Tibial nerve (tissue), 4 donors: ENCODE results near the gene MYH4. TPM values are rescaled to one million over a fixed set of nuclear protein-coding genes. Genes with fewer than 3 reads are reported as not detected.

ENCODE experiments used
- DNase-seq, 2 donors: peaks; one replicate each; pipeline ENCODE4 v3.0.0-alpha.2; 2019; ENCODE audit warnings: low spot score in 2 of 2
- H3K27ac ChIP-seq, 4 donors: fragments of 200-600 bp; sonication (generic) in 3 of 4; one replicate each; pipeline ENCODE4 v1.5.1; 2017 to 2019; ENCODE audit warnings: mild to moderate bottlenecking in 1 of 4
- H3K27me3 ChIP-seq, 2 donors: fragments of 200-600 bp; sonication (generic) in 1 of 2; one replicate each; pipeline versions ENCODE4 v1.5.1 to v1.6.0; 2017 to 2019
- H3K36me3 ChIP-seq, 3 donors: fragments of 200-600 bp; sonication (generic); one replicate each; pipeline ENCODE4 v1.5.1; 2018 to 2019
- H3K4me1 ChIP-seq, 4 donors: fragments of 200-600 bp; sonication (generic) in 3 of 4; one replicate each; pipeline ENCODE4 v1.5.1; 2017 to 2019
- H3K4me3 ChIP-seq, 4 donors: fragments of 200-600 bp; sonication (generic) in 3 of 4; one replicate each; pipeline ENCODE4 v1.5.1; 2017 to 2019; ENCODE audit warnings: mild to moderate bottlenecking in 1 of 4, moderate library complexity in 1 of 4
- H3K9me3 ChIP-seq, 4 donors: fragments of 200-600 bp; sonication (generic) in 3 of 4; one replicate each; pipeline ENCODE4 v1.5.1; 2017 to 2019
- CTCF ChIP-seq, 5 experiments: fragments of 200-600 bp in 3 of 5; fragments of 450-650 bp in 2 of 5; sonication (generic) in 3 of 5; IDR thresholded peaks; one replicate each; pipeline ENCODE4 v1.5.1; 2016 to 2019; ENCODE audit warnings: antibody characterized with exemption in 5 of 5, mild to moderate bottlenecking in 3 of 5, moderate library complexity in 2 of 5
- EP300 ChIP-seq, 2 donors: sonication (generic); formaldehyde crosslinking; IDR thresholded peaks; one replicate each; pipeline ENCODE4 v1.6.1; 2017; ENCODE audit warnings: antibody characterized with exemption in 2 of 2, mild to moderate bottlenecking in 1 of 2
- POLR2A ChIP-seq, 2 donors: fragments of 450-650 bp; IDR thresholded peaks; one replicate each; pipeline ENCODE4 v1.6.1; 2017; ENCODE audit warnings: antibody characterized with exemption in 2 of 2, mild to moderate bottlenecking in 2 of 2, moderate library complexity in 2 of 2
- WGBS, 2 donors: methylation state at CpG; one replicate each; pipeline ENCODE4 v1.1.5; 2018; 5-methylcytosine and 5-hydroxymethylcytosine counted together
- total RNA-seq, 4 donors: library from RNA; depleted of rRNA; stranded (reverse); fragments of >200 nt; gene quantifications; one replicate each; pipeline ENCODE4 v1.1.0, GENCODE V29; 2016

MYH4 gene
- total RNA-seq, result not detected

- H3K27me3 ChIP-seq, result no peaks in the 10 kb centered on the region
- no peak for TF ChIP-seq EP300 (IDR thresholded peaks at IDR 0.05)
- no peak for TF ChIP-seq POLR2A (IDR thresholded peaks at IDR 0.05)
- TF ChIP-seq CTCF (IDR thresholded peaks at IDR 0.05), result no peak
- no peak for DNase-seq
- no peaks in the 10 kb centered on the region for H3K4me1 ChIP-seq
- no peak within 1 kb of the TSS for H3K27ac ChIP-seq
- no peaks in the 10 kb centered on the region for H3K9me3 ChIP-seq
- H3K36me3 ChIP-seq, result no peaks in the 10 kb centered on the region
- H3K4me3 ChIP-seq, result no peak within 1 kb of the TSS
- 63% methylated on average over 1 of the region's 1 CpG for WGBS, 2 donors
These were observed at the start of gene MYH4 for GRCh38 chr17:10469459-10469858. Gene MYH4 (minus strand): TSS chr17:10469559. CDS start chr17:10466745, 2,814 bp downstream.

GRCh38 chr17:10518271-10519037 lies 49.1 kb upstream of the MYH4 start, which contains the start of gene MYH1:
Gene MYH1 (minus strand): TSS chr17:10518542. CDS start chr17:10516642, 1,900 bp downstream.
- Histone ChIP-seq H3K27me3 (no peaks in the 10 kb centered on the region), H3K9me3 (peaks cover 0 to 5% (median 1%) of the 10 kb centered on the region in 4 donors), H3K4me1 (no peaks in the 10 kb centered on the region), H3K36me3 (no peaks in the 10 kb centered on the region), H3K27ac (no peak within 1 kb of the TSS), H3K4me3 (no peak within 1 kb of the TSS)
- 73% methylated on average over 11 of the region's 11 CpGs for WGBS, 2 donors
- TF ChIP-seq CTCF (IDR thresholded peaks at IDR 0.05) (no peak), POLR2A (IDR thresholded peaks at IDR 0.05) (no peak), EP300 (IDR thresholded peaks at IDR 0.05) (no peak)
- DNase-seq, result no peak

GRCh38 chr17:10516638-10517037 lies 47.3 kb upstream of the MYH4 start:
- TF ChIP-seq EP300 (IDR thresholded peaks at IDR 0.05) (no peak), POLR2A (IDR thresholded peaks at IDR 0.05) (no peak), CTCF (IDR thresholded peaks at IDR 0.05) (no peak)

GRCh38 chr17:10516065-10516464 lies 46.7 kb upstream of the MYH4 start:
- TF ChIP-seq POLR2A (IDR thresholded peaks at IDR 0.05), result no peak
- no peak for TF ChIP-seq CTCF (IDR thresholded peaks at IDR 0.05)
- no peak for TF ChIP-seq EP300 (IDR thresholded peaks at IDR 0.05)
- Histone ChIP-seq H3K36me3 (no peaks in the 10 kb centered on the region), H3K9me3 (no peaks in the 10 kb centered on the region), H3K27ac (no peak overlapping the region), H3K4me3 (no peak overlapping the region), H3K4me1 (no peaks in the 10 kb centered on the region), H3K27me3 (no peaks in the 10 kb centered on the region)
- 83 to 88% methylated on average over 7 of the region's 7 CpGs for WGBS, 2 donors
- no peak for DNase-seq

More at GRCh38 chr17:10516638-10517037, 47.3 kb upstream of the MYH4 start:
- DNase-seq, result no peak
- H3K4me3 ChIP-seq, result no peak overlapping the region
- H3K9me3 ChIP-seq, result no peaks in the 10 kb centered on the region
- H3K4me1 ChIP-seq, result no peaks in the 10 kb centered on the region
- no peak overlapping the region for H3K27ac ChIP-seq
- no peaks in the 10 kb centered on the region for H3K36me3 ChIP-seq
- no peaks in the 10 kb centered on the region for H3K27me3 ChIP-seq

- Histone ChIP-seq H3K27ac (no peak overlapping the region), H3K4me3 (no peak overlapping the region), H3K27me3 (no peaks in the 10 kb centered on the region), H3K36me3 (no peaks in the 10 kb centered on the region), H3K9me3 (no peaks in the 10 kb centered on the region), H3K4me1 (no peaks in the 10 kb centered on the region)
- 53 to 62% methylated on average over 6 of the region's 6 CpGs for WGBS, 2 donors
- DNase-seq, result peak in 1 of 2 donors; percentile 8
- TF ChIP-seq CTCF (IDR thresholded peaks at IDR 0.05), result no peak
- TF ChIP-seq EP300 (IDR thresholded peaks at IDR 0.05), result no peak
These were observed 44.1 kb upstream of the MYH4 start for GRCh38 chr17:10513299-10514067.
